Smooth muscle cell (in vitro differentiated cells): Measurements from ENCODE around the gene WIF1. TPM values are rescaled to one million over a fixed set of nuclear protein-coding genes. Genes with fewer than 3 reads are reported as not detected.

Experiments
- DNase-seq: peaks from one replicate; lab custom pipeline; 2025; ENCODE audit not compliant: unreplicated experiment; lab: John Stamatoyannopoulos, UW
- H2AFZ ChIP-seq: fragments of 200-600 bp; sonication (generic); 2 replicates; pipeline ENCODE4 v1.6.0; 2016; ENCODE audit warnings: antibody characterized with exemption, low read depth, mild to moderate bottlenecking
- H3F3A ChIP-seq: fragments of 200-600 bp; sonication (generic); 2 replicates; pipeline ENCODE4 v1.6.0; 2017; ENCODE audit warnings: antibody characterized with exemption, low read depth
- H3K27ac ChIP-seq: fragments of 200-600 bp; sonication (generic); 2 replicates; pipeline ENCODE4 v1.5.1; 2016; ENCODE audit warnings: low read depth, mild to moderate bottlenecking
- H3K27me3 ChIP-seq: fragments of 200-600 bp; sonication (generic); 2 replicates; pipeline ENCODE4 v1.6.1; 2016; ENCODE audit warnings: low read depth, mild to moderate bottlenecking
- H3K36me3 ChIP-seq: fragments of 200-600 bp; sonication (generic); 2 replicates; pipeline ENCODE4 v1.5.1; 2016; ENCODE audit warnings: low read depth
- H3K4me1 ChIP-seq: fragments of 200-600 bp; sonication (generic); 2 replicates; pipeline ENCODE4 v1.5.1; 2016; ENCODE audit warnings: low read depth
- H3K4me2 ChIP-seq: fragments of 200-600 bp; sonication (generic); 2 replicates; pipeline ENCODE4 v1.6.0; 2016; ENCODE audit warnings: mild to moderate bottlenecking
- H3K4me3 ChIP-seq: fragments of 200-600 bp; sonication (generic); 2 replicates; pipeline ENCODE4 v1.5.1; 2016; ENCODE audit warnings: mild to moderate bottlenecking
- H3K79me2 ChIP-seq: fragments of 200-600 bp; sonication (generic); 2 replicates; pipeline ENCODE4 v1.6.0; 2016; ENCODE audit warnings: low read depth, mild to moderate bottlenecking
- H3K9ac ChIP-seq: fragments of 200-600 bp; sonication (generic); 2 replicates; pipeline ENCODE4 v1.6.0; 2016; ENCODE audit warnings: low read depth
- H3K9me3 ChIP-seq: fragments of 200-600 bp; sonication (generic); replicated peaks from 2 replicates; pipeline ENCODE4 v1.5.1; 2016; ENCODE audit warnings: low read depth
- H4K20me1 ChIP-seq: fragments of 200-600 bp; sonication (generic); 2 replicates; pipeline ENCODE4 v1.6.0; 2016; ENCODE audit warnings: low read depth
- WGBS: methylation state at CpG from one replicate; pipeline ENCODE4 v1.1.7; 2016; ENCODE audit warnings: low lambda C conversion rate; 5-methylcytosine and 5-hydroxymethylcytosine counted together
- polyA plus RNA-seq: library from polyadenylated mRNA; unstranded; fragments of >200 nt; fragmentation: Nextera tagmentation; extraction: Ambion mirVana; gene quantifications from 2 replicates; pipeline ENCODE4 v1.2.1, GENCODE V29; 2016
- total RNA-seq: library from RNA; depleted of rRNA; stranded (reverse); fragments of >200 nt; gene quantifications from 2 replicates; pipeline ENCODE4 v1.2.3, GENCODE V29; 2014
- TF ChIP-seq, protein P1 (sequence below): fragments of 200-600 bp; sonication (generic); IDR thresholded peaks from 2 replicates; pipeline ENCODE4 v1.5.1; 2017; ENCODE audit warnings: borderline replicate concordance, mild to moderate bottlenecking, antibody characterized with exemption; ENCODE audit not compliant: insufficient read depth, poor library complexity, severe bottlenecking

WIF1 gene
- total and polyA plus RNA-seq, 2 experiments from 2014 or later, result 0.30 TPM; not detected in 1

GRCh38 chr12:65133879-65134278 is 12.8 kb upstream of the WIF1 start:
- no peaks in the 10 kb centered on the region for H3K4me1 ChIP-seq
- no peak for DNase-seq
- no peaks in the 10 kb centered on the region for H4K20me1 ChIP-seq
- TF ChIP-seq, protein P1, sequence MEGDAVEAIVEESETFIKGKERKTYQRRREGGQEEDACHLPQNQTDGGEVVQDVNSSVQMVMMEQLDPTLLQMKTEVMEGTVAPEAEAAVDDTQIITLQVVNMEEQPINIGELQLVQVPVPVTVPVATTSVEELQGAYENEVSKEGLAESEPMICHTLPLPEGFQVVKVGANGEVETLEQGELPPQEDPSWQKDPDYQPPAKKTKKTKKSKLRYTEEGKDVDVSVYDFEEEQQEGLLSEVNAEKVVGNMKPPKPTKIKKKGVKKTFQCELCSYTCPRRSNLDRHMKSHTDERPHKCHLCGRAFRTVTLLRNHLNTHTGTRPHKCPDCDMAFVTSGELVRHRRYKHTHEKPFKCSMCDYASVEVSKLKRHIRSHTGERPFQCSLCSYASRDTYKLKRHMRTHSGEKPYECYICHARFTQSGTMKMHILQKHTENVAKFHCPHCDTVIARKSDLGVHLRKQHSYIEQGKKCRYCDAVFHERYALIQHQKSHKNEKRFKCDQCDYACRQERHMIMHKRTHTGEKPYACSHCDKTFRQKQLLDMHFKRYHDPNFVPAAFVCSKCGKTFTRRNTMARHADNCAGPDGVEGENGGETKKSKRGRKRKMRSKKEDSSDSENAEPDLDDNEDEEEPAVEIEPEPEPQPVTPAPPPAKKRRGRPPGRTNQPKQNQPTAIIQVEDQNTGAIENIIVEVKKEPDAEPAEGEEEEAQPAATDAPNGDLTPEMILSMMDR, result no peak
- no peak overlapping the region for H3K4me2 ChIP-seq
- no peak overlapping the region for H3K27ac ChIP-seq
- H2AFZ ChIP-seq, result no peak overlapping the region
- no peaks in the 10 kb centered on the region for H3K9me3 ChIP-seq
- H3K27me3 ChIP-seq, result peaks cover 59% of the 10 kb centered on the region
- H3K36me3 ChIP-seq, result no peaks in the 10 kb centered on the region
- H3F3A ChIP-seq, result no peaks in the 10 kb centered on the region
- H3K79me2 ChIP-seq, result no peaks in the 10 kb centered on the region
- no peak overlapping the region for H3K9ac ChIP-seq
- no peak overlapping the region for H3K4me3 ChIP-seq

GRCh38 chr12:65126482-65126881 is 5.4 kb upstream of the WIF1 start:
- H2AFZ ChIP-seq, result no peak overlapping the region
- no peaks in the 10 kb centered on the region for H3K9me3 ChIP-seq
- WGBS, result 73% methylated on average over 5 of the region's 5 CpGs

GRCh38 chr12:65125975-65126374 is 4.9 kb upstream of the WIF1 start:
- Histone ChIP-seq H3K4me1 (no peaks in the 10 kb centered on the region), H3K9me3 (no peaks in the 10 kb centered on the region)

More at GRCh38 chr12:65126482-65126881, 5.4 kb upstream of the WIF1 start:
- Histone ChIP-seq H3K4me1 (no peaks in the 10 kb centered on the region), H3K4me2 (no peak overlapping the region), H3K27ac (no peak overlapping the region), H3K27me3 (peaks cover 83% of the 10 kb centered on the region), H3K36me3 (no peaks in the 10 kb centered on the region), H3K4me3 (no peak overlapping the region), H3K9ac (no peak overlapping the region), H3K79me2 (no peaks in the 10 kb centered on the region), H4K20me1 (no peaks in the 10 kb centered on the region), H3F3A (no peaks in the 10 kb centered on the region)
- DNase-seq, result no peak
- TF ChIP-seq, protein P1, result no peak

DNA sequence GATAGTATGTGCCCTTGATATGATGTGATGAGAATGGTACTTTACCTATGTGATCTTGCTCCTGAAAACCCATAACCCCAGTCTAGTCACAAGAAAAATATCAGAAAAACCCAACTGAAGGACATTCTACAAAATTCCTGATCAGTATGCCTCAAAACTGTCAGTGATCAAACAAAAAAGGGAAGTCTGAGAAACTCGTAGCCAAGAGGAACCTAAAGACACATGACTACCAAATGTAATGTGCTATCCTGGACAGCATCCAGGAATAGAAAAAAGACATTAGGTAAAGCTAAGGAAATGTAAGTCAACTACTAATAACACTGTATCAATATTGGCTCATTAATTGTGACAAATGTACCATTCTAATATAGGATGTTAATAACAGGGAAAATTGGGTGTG is 4.1 kb upstream of the WIF1 start:
- Histone ChIP-seq H3K27me3 (peaks cover 84% of the 10 kb centered on the region), H3K36me3 (no peaks in the 10 kb centered on the region), H3K4me3 (no peak overlapping the region), H3K4me2 (no peak overlapping the region), H3K4me1 (no peaks in the 10 kb centered on the region), H3K9me3 (no peaks in the 10 kb centered on the region), H3K27ac (no peak overlapping the region), H3K9ac (no peak overlapping the region), H4K20me1 (no peaks in the 10 kb centered on the region), H3F3A (no peaks in the 10 kb centered on the region), H2AFZ (no peak overlapping the region), H3K79me2 (no peaks in the 10 kb centered on the region)
- TF ChIP-seq, protein P1, result no peak
- no peak for DNase-seq
- WGBS, result 79% methylated on average over 1 of the region's 1 CpG

More at GRCh38 chr12:65125975-65126374, 4.9 kb upstream of the WIF1 start:
- DNase-seq, result no peak
- 57% methylated on average over 2 of the region's 2 CpGs for WGBS
- H3F3A ChIP-seq, result no peaks in the 10 kb centered on the region
- H3K27me3 ChIP-seq, result peaks cover 84% of the 10 kb centered on the region
- no peak overlapping the region for H3K9ac ChIP-seq
- no peak overlapping the region for H3K27ac ChIP-seq
- no peaks in the 10 kb centered on the region for H3K36me3 ChIP-seq
- no peak overlapping the region for H3K4me2 ChIP-seq
- no peaks in the 10 kb centered on the region for H4K20me1 ChIP-seq
- H2AFZ ChIP-seq, result no peak overlapping the region
- no peak overlapping the region for H3K4me3 ChIP-seq
- H3K79me2 ChIP-seq, result no peaks in the 10 kb centered on the region
- TF ChIP-seq, protein P1, result no peak
